Activated CD4-positive, alpha-beta T cell treated with anti-CD3 and anti-CD28 coated beads, Interleukin-2, amount 50 U/mL, for 4 hours (primary cell): ENCODE data around the gene POLR1G.

Experiments
- DNase-seq, 2 experiments: peaks; one replicate each; pipeline ENCODE4 v3.0.0-alpha.2; 2020

Gene POLR1G

GRCh38 chr19:45448887-45449299 lies 42.4 kb downstream of the POLR1G start:
- DNase-seq: no peak

GRCh38 chr19:45450012-45450333 lies 43.5 kb downstream of the POLR1G start:
- no peak for DNase-seq

- no peak for DNase-seq
These were observed 44.8 kb downstream of the POLR1G start for GRCh38 chr19:45451131-45451849.

GRCh38 chr19:45451850-45452387 lies 45.5 kb downstream of the POLR1G start:
- DNase-seq: no peak

GRCh38 chr19:45455707-45456499 lies 49.5 kb downstream of the POLR1G start:
- DNase-seq: peak; percentile 38 to 54

GRCh38 chr19:45456500-45456815 lies 50.0 kb downstream of the POLR1G start:
- DNase-seq: no peak

GRCh38 chr19:45457776-45458175 lies 51.3 kb downstream of the POLR1G start:
- DNase-seq: no peak
